Keratinocyte (primary cell): ENCODE measurements around the gene DSCAML1.

Experiments
- CTCF ChIP-seq, 3 experiments: IDR thresholded peaks in 1 of 3; conservative IDR thresholded peaks in 1 of 3; optimal IDR thresholded peaks in 1 of 3; 2 replicates in 2 of 3; 3 replicates in 1 of 3; pipeline versions ENCODE3 to v1.5.1; 2011; ENCODE audit warnings: low read length in 3 of 3, mild to moderate bottlenecking in 3 of 3, moderate library complexity in 2 of 3, control low read depth in 1 of 3, inconsistent platforms in 1 of 3; ENCODE audit not compliant: insufficient read depth in 2 of 3; ENCODE audit errors: extremely low read depth in 1 of 3
- EZH2 ChIP-seq: IDR thresholded peaks from one replicate; pipeline ENCODE4 v1.6.1; 2012; ENCODE audit warnings: inconsistent platforms, mild to moderate bottlenecking, low read length, moderate library complexity

DNA sequence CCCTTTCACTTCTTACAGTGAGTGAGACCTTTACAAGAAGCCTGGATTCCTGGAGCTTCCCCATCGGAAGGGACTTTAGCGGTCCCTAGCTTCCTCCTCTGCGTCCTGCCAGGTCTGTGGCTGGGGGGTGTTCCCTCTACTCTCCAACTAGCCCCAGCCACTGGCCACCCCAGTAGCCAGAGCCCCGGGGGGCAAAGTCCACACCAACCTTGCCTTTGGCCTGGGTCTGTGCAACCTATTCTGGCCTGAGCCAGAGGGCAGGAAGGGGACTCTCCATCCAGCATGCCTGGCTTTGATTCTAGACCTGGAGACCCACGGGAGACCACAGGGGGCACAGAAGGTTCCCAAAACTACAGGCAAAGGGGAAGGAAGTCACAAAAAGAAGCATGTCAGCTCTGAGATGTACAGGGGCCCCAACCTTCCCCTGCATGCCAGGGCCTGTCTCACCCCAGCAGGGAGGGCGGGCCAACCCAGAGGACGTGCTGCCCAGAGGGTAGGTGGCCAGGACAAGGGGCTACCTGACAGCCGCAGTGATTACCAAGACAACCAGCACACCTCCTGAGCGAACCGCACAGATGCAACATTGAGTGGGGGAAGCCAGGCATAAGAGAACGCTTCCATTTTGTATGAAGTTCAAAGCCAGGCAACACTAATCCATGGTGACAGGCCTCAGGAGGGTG is 52.4 kb downstream of the DSCAML1 start:
- TF ChIP-seq CTCF (optimal IDR thresholded peaks at IDR 0.05 in 1 of 3, IDR thresholded peaks at IDR 0.05 in 1 of 3, conservative IDR thresholded peaks at IDR 0.05 in 1 of 3; ENCODE audit: extremely low read depth in 1 of 3, insufficient read depth in 2 of 3, low read length in 3 of 3) (no peak), EZH2 (no peak)
